GM12878 (cell line): ENCODE data around the gene KCTD6. TPM values are rescaled to one million over a fixed set of nuclear protein-coding genes. Genes with fewer than 3 reads are reported as not detected.

Experiments used
- ATAC-seq: fragments of 200-7000 bp; cut with Tn5 transposase; 3 replicates; pipeline ENCODE4 v1.9.1; 2020; ENCODE audit warnings: mild to moderate bottlenecking, moderate library complexity
- BruUV-seq: library from RNA; stranded (reverse); fragments of 400-500 nt; replicated peaks from 2 replicates; lab custom pipeline; 2021; lab: Mats Ljungman, UMichigan
- CTCF ChIA-PET: fragments of 300-600 bp; sonication (Branson Sonifier 250); formaldehyde crosslinking; extraction: SDS; loops from one replicate; lab custom pipeline; 2021; ENCODE audit warnings: inconsistent platforms; lab: Yijun Ruan, JAX
- POLR2A ChIA-PET: fragments of 350-600 bp; formaldehyde crosslinking; extraction: SDS; loops from one replicate; lab custom pipeline; 2021; ENCODE audit warnings: inconsistent platforms; lab: Charles Lee
- RAD21 ChIA-PET: fragments of 300-600 bp; sonication (Branson Sonifier 250); formaldehyde crosslinking; loops from one replicate; lab custom pipeline; 2023; ENCODE audit warnings: antibody characterized with exemption; ENCODE audit not compliant: unreplicated experiment; lab: Charles Lee
- SMC1A ChIA-PET: fragments of 300-600 bp; sonication (Branson Sonifier 250); formaldehyde crosslinking; loops from one replicate; lab custom pipeline; 2023; ENCODE audit not compliant: unreplicated experiment, uncharacterized antibody; lab: Charles Lee
- DNase-seq: peaks from one replicate; pipeline ENCODE4 v3.0.0-alpha.2; 2011; ENCODE audit warnings: low read depth, low spot score
- FAIRE-seq: peaks from 3 replicates; lab custom pipeline; 2011; peaks lifted over from hg19 to GRCh38; lab: Jason Lieb, UNC
- H2AFZ ChIP-seq: 2 replicates; pipeline ENCODE4 v1.6.0; 2011; ENCODE audit warnings: low read depth, low read length, control low read depth; ENCODE audit not compliant: control insufficient read depth
- H3K27ac ChIP-seq: 2 replicates; pipeline ENCODE4 v1.5.1; 2011; ENCODE audit warnings: control low read depth; ENCODE audit not compliant: control insufficient read depth, insufficient read depth
- H3K27me3 ChIP-seq, 2 experiments: replicated peaks in 1 of 2; 2 replicates each; pipeline versions ENCODE4 v1.6.0 to v1.6.1; 2011; ENCODE audit warnings: low read length in 1 of 2; ENCODE audit not compliant: control insufficient read depth in 2 of 2, insufficient read depth in 2 of 2
- H3K36me3 ChIP-seq, 2 experiments: 2 replicates each; pipeline ENCODE4 v1.5.1; 2011; ENCODE audit warnings: low read length in 1 of 2; ENCODE audit not compliant: control insufficient read depth in 2 of 2, insufficient read depth in 2 of 2
- H3K4me1 ChIP-seq: 2 replicates; pipeline ENCODE4 v1.6.1; 2011; ENCODE audit warnings: mild to moderate bottlenecking, low read length, moderate library complexity, mixed read lengths; ENCODE audit not compliant: control insufficient read depth, insufficient read depth
- H3K4me2 ChIP-seq: 2 replicates; pipeline ENCODE4 v1.6.0; 2011; ENCODE audit warnings: control low read depth; ENCODE audit not compliant: control insufficient read depth, insufficient read depth
- H3K4me3 ChIP-seq: fragments of 200-600 bp; sonication (generic); 2 replicates; pipeline ENCODE4 v1.5.1; 2016
- H3K79me2 ChIP-seq: 2 replicates; pipeline ENCODE4 v1.6.0; 2011; ENCODE audit warnings: low read length; ENCODE audit not compliant: control insufficient read depth, insufficient read depth
- H3K9ac ChIP-seq: 2 replicates; pipeline ENCODE4 v1.8.0; 2011; ENCODE audit warnings: low read length, control low read depth, mixed read lengths; ENCODE audit not compliant: control insufficient read depth, insufficient read depth
- H3K9me3 ChIP-seq: replicated peaks from 3 replicates; pipeline ENCODE4 v1.5.1; 2011; ENCODE audit warnings: mild to moderate bottlenecking, low read length; ENCODE audit not compliant: control insufficient read depth, insufficient read depth
- H4K20me1 ChIP-seq: 2 replicates; pipeline ENCODE4 v1.6.0; 2011; ENCODE audit not compliant: control insufficient read depth, insufficient read depth
- HDGF ChIP-seq: fragments of 450-650 bp; IDR thresholded peaks from 2 replicates; pipeline ENCODE4 v1.6.1; 2016; ENCODE audit warnings: antibody characterized with exemption
- IRF4 ChIP-seq: IDR thresholded peaks from 2 replicates; pipeline ENCODE4 v1.6.1; 2011; ENCODE audit warnings: low read depth, low read length
- JUNB ChIP-seq: IDR thresholded peaks from 2 replicates; pipeline ENCODE4 v1.6.1; 2016; ENCODE audit warnings: antibody characterized with exemption, mild to moderate bottlenecking
- MTA2 ChIP-seq: fragments of 450-650 bp; IDR thresholded peaks from 2 replicates; pipeline ENCODE4 v1.6.1; 2016; ENCODE audit warnings: low read depth, mild to moderate bottlenecking, moderate library complexity
- MTA3 ChIP-seq: IDR thresholded peaks from 2 replicates; pipeline ENCODE4 v1.6.1; 2012; ENCODE audit warnings: low read length, inconsistent platforms, borderline replicate concordance
- NFIC ChIP-seq: IDR thresholded peaks from 2 replicates; pipeline ENCODE4 v1.6.1; 2012; ENCODE audit warnings: low read depth, mild to moderate bottlenecking, inconsistent platforms, low read length, moderate library complexity
- NFYB ChIP-seq: IDR thresholded peaks from 2 replicates; pipeline ENCODE4 v1.6.1; 2011; ENCODE audit warnings: low read depth, mild to moderate bottlenecking, low read length, improper control_type of control experiment, moderate library complexity; ENCODE audit not compliant: insufficient read depth
- POLR2A ChIP-seq: IDR thresholded peaks from 2 replicates; pipeline ENCODE4 v1.6.1; 2011; ENCODE audit warnings: low read depth, mild to moderate bottlenecking, low read length
- TCF7 ChIP-seq: IDR thresholded peaks from 2 replicates; pipeline ENCODE4 v1.6.1; 2014; ENCODE audit warnings: antibody characterized with exemption, borderline replicate concordance
- WGBS: methylation state at CpG from one replicate; pipeline ENCODE4 v1.1.6; 2016; ENCODE audit warnings: low lambda C conversion rate; ENCODE audit not compliant: insufficient replicate concordance, insufficient coverage; ENCODE audit errors: missing lambda C conversion rate; 5-methylcytosine and 5-hydroxymethylcytosine counted together
- in situ Hi-C: fragments of 300-500 bp; cut with MboI; formaldehyde crosslinking; loops from 9 replicates; pipeline ENCODE4 v1.14.3; 2018; ENCODE audit warnings: mixed read lengths
- intact Hi-C: fragments of 100-400 bp; cut with micrococcal nuclease; formaldehyde crosslinking; loops from one replicate; pipeline ENCODE4 v1.14.2; 2022; ENCODE audit not compliant: unreplicated experiment
- polyA plus RNA-seq, 11 experiments: library from polyadenylated mRNA; depleted of rRNA in 4 of 11; unstranded in 6 of 11; stranded (reverse) in 5 of 11; fragments of >200 nt; fragmentation: Nextera tagmentation in 4 of 11; fragmentation: Illumina TruSeq in 1 of 11; extraction: Ambion mirVana in 4 of 11; extraction: Trizol in 1 of 11; gene quantifications; 1 replicate in 1 of 11; 2 replicates in 10 of 11; pipeline versions ENCODE4 v1.2.1 to v1.2.3, GENCODE V29; 2011 to 2016; ENCODE audit warnings: inconsistent platforms in 2 of 11, missing spikeins in 2 of 11, low read depth in 1 of 11
- total RNA-seq, 4 experiments: library from RNA; depleted of rRNA in 3 of 4; stranded (reverse); fragments of >200 nt in 3 of 4; fragmentation: Illumina TruSeq in 1 of 4; extraction: Trizol in 1 of 4; gene quantifications; 2 replicates each; pipeline versions ENCODE4 v1.2.1 to v1.2.3, GENCODE V29; 2013 to 2021
- TF ChIP-seq, protein P1 (sequence below), 3 experiments: IDR thresholded peaks in 2 of 3; conservative IDR thresholded peaks in 1 of 3; 2 replicates each; pipeline ENCODE4 v1.5.1; 2011; ENCODE audit warnings: low read depth in 3 of 3, low read length in 3 of 3, mild to moderate bottlenecking in 3 of 3, control low read depth in 2 of 3, moderate library complexity in 2 of 3, inconsistent platforms in 1 of 3, mixed read lengths in 1 of 3; ENCODE audit not compliant: control insufficient read depth in 2 of 3, insufficient read depth in 1 of 3; ENCODE audit errors: extremely low read depth in 1 of 3
- TF ChIP-seq, protein P2 (sequence below): IDR thresholded peaks from 2 replicates; pipeline ENCODE4 v1.6.1; 2011; ENCODE audit warnings: borderline replicate concordance, low read depth, mild to moderate bottlenecking, moderate library complexity, mixed read lengths, low read length; ENCODE audit not compliant: insufficient read depth; ENCODE audit errors: extremely low read length

KCTD6 gene
- total and polyA plus RNA-seq, 10 of the 15 experiments (the other 5 are each of a cell fraction or from before 2014, with no cell fraction given), result 5.2 to 10.7 (median 8.7) TPM

DNA sequence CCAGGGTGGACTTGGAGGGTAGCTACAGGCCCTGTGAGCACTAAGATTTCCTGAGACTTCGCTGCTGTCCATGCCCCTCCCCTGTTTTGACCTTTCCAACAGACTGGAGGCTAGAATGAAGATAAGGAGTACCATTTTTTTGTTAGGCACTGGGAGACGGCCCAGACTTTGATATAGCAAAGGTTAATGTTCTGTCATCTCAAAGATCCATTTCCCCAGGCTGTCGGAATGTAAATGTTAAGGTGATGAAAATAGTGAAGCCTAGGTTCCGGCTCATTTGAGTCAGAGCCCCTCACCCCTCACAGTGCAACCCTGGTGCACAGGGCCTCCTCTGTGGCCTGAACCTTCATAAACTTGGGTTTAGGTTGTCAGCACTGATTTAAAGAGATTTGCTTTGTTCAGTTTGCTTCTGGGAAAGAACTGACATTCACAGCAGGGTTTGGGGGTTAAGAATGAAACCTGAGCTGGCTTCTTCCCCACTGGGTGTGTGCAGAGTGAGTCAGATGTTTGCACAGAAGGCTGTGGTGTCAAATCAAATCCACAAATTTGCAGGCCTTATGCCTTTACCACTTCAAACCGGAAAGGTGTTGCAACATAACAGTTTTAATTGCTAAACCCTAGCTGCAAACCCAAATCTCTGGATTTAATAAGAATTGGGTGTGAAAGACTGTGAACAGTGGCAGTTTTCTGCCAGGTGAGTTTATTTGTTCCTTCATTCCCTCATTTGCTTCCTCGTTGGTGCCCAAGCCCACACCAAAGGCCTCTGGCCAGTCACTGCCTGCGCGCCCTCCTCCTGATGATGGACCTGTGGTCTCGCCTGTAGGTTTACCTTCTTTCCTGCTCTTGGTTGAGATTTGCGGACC lies 20.6 kb upstream of the KCTD6 start:
- ChIA-PET POLR2A (interaction anchor here (1.0 kb wide), 1 partner anchor 14 kb away, joined by 3 read pairs; no protein-coding TSS in a partner anchor), CTCF (no interaction called here)
- intact Hi-C loops, result no loop called here

DNA sequence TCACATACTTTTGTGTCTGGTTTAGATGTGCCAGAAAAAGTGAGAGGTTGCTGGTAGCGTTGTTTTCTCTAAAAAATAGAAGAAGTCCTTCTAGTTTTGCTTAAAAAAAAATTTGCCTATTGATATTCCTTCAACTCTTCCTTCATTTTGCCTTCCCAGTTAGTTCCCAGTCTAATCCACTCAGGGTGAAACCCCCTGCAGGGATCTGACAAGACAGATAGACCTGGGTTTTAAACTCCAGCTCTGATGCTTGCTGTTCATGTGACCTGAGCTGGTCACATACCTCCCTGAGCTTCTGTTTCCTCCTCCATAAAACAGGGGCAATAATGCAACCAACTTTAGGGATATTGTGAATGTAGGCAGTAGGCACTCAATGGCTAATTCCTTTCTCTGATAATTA lies 18.6 kb upstream of the KCTD6 start:
- WGBS, result 45% methylated on average over 1 of the region's 1 CpG
- POLR2A ChIA-PET, result interaction anchor here (0.7 kb wide), 1 partner anchor 52 kb away, joined by 3 read pairs; no protein-coding TSS in a partner anchor
- H3K9ac ChIP-seq, result no peak overlapping the region
- no peak overlapping the region for H3K4me2 ChIP-seq
- no peak overlapping the region for H3K4me3 ChIP-seq
- CTCF ChIA-PET, result interaction anchor here (1.0 to 2.8 kb wide), 3 partner anchors 10 to 89 kb away, joined by 4 to 10 read pairs (median 6); no protein-coding TSS in a partner anchor
- ATAC-seq (no peak), DNase-seq (no peak), FAIRE-seq (no peak)
- H2AFZ ChIP-seq, result no peak overlapping the region
- no peaks in the 10 kb centered on the region for H4K20me1 ChIP-seq
- intact Hi-C loops (no loop called here), in situ Hi-C loops (no loop called here)
- SMC1A ChIA-PET, result interaction anchor here (1.2 kb wide), 1 partner anchor 47 kb away, joined by 3 read pairs; no protein-coding TSS in a partner anchor
- BruUV-seq, result no TSS peak
- H3K4me1 ChIP-seq, result peaks cover 6% of the 10 kb centered on the region; the same call in 1 of the 2 replicates
- TF ChIP-seq, protein P1, sequence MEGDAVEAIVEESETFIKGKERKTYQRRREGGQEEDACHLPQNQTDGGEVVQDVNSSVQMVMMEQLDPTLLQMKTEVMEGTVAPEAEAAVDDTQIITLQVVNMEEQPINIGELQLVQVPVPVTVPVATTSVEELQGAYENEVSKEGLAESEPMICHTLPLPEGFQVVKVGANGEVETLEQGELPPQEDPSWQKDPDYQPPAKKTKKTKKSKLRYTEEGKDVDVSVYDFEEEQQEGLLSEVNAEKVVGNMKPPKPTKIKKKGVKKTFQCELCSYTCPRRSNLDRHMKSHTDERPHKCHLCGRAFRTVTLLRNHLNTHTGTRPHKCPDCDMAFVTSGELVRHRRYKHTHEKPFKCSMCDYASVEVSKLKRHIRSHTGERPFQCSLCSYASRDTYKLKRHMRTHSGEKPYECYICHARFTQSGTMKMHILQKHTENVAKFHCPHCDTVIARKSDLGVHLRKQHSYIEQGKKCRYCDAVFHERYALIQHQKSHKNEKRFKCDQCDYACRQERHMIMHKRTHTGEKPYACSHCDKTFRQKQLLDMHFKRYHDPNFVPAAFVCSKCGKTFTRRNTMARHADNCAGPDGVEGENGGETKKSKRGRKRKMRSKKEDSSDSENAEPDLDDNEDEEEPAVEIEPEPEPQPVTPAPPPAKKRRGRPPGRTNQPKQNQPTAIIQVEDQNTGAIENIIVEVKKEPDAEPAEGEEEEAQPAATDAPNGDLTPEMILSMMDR (IDR thresholded peaks at IDR 0.05 in 2 of 3, conservative IDR thresholded peaks at IDR 0.05 in 1 of 3; ENCODE audit: control insufficient read depth in 2 of 3, extremely low read depth in 1 of 3, insufficient read depth in 1 of 3, low read depth in 3 of 3, low read length in 3 of 3), result no peak
- TF ChIP-seq, protein P2, sequence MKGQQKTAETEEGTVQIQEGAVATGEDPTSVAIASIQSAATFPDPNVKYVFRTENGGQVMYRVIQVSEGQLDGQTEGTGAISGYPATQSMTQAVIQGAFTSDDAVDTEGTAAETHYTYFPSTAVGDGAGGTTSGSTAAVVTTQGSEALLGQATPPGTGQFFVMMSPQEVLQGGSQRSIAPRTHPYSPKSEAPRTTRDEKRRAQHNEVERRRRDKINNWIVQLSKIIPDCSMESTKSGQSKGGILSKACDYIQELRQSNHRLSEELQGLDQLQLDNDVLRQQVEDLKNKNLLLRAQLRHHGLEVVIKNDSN, result no peak
- no peaks in the 10 kb centered on the region for H3K36me3 ChIP-seq
- RAD21 ChIA-PET, result interaction anchor here (0.5 kb wide), 1 partner anchor 165 kb away, joined by 3 read pairs; no protein-coding TSS in a partner anchor
- H3K27ac ChIP-seq, result no peak overlapping the region
- H3K27me3 ChIP-seq, result no peaks in the 10 kb centered on the region
- no peaks in the 10 kb centered on the region for H3K79me2 ChIP-seq
- no peaks in the 10 kb centered on the region for H3K9me3 ChIP-seq

More for the DNA sequence above, 20.6 kb upstream of the KCTD6 start:
- Histone ChIP-seq H3K9ac (no peak overlapping the region), H4K20me1 (no peaks in the 10 kb centered on the region), H3K79me2 (no peaks in the 10 kb centered on the region)
- TF ChIP-seq JUNB (0 out of 2 replicates have a peak, but pooled peaks have one; percentile 7), HDGF (no peak), NFIC (no peak), MTA2 (0 out of 2 replicates have a peak, but pooled peaks have one; percentile 11), IRF4 (no peak), NFYB (no peak), POLR2A (no peak), TCF7 (no peak), MTA3 (no peak)
- TF ChIP-seq, all 136 proteins: peak for 2
- H3K4me3 ChIP-seq, result no peak overlapping the region
- ChIA-PET SMC1A (interaction anchor here (0.6 kb wide), 1 partner anchor 151 kb away, joined by 3 read pairs; no protein-coding TSS in a partner anchor), RAD21 (no interaction called here)
- ATAC-seq (peak; percentile 45), FAIRE-seq (no peak), DNase-seq (no peak)
- BruUV-seq, result no TSS peak
- in situ Hi-C loops, result no loop called here
- H3K27ac ChIP-seq, result no peak overlapping the region
- H2AFZ ChIP-seq, result no peak overlapping the region; the same call in 1 of the 2 replicates
- H3K4me1 ChIP-seq, result peaks cover 6% of the 10 kb centered on the region; the same call in 1 of the 2 replicates
- no peaks in the 10 kb centered on the region for H3K9me3 ChIP-seq
- WGBS, result 37% methylated on average over 10 of the region's 10 CpGs
- no peaks in the 10 kb centered on the region for H3K27me3 ChIP-seq
- H3K36me3 ChIP-seq, result no peaks in the 10 kb centered on the region
- H3K4me2 ChIP-seq, result no peak overlapping the region
